ENCODE measurements around the gene GYS2.

DNA sequence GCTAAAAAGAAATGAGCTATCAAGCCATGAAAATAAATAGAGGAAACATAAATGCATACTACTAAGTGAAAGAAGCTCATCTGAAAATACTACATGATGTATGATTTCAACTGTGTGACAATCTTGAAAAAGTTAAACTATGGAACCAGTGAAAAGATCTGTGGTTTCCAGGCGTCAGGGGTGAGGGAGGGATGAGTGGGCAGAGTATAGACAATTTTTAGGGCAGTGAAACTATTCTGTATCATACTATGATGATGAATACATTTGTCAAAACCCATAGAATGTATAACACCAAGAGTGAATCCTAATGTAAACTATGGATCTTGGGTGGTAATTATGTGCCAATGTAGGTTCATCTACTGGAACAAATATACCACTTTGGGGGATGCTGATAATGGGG, 57.2 kb downstream of the GYS2 start:
- TF ChIP-seq EZH2 (IDR thresholded peaks at IDR 0.05; ENCODE audit: insufficient read depth, poor library complexity, severe bottlenecking) = no peak
- no peak for TF ChIP-seq EZH2phosphoT487 (IDR thresholded peaks at IDR 0.05; ENCODE audit: insufficient read depth, low read depth)

Measured in GM23248 (cell line).